ENCODE results near the gene DAND5. TPM values are rescaled to one million over a fixed set of nuclear protein-coding genes. Genes with fewer than 3 reads are reported as not detected.

Gene DAND5, protein sequence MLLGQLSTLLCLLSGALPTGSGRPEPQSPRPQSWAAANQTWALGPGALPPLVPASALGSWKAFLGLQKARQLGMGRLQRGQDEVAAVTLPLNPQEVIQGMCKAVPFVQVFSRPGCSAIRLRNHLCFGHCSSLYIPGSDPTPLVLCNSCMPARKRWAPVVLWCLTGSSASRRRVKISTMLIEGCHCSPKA
- not detected in 2 replicates for polyA plus RNA-seq (2011; rRNA removed)
- polyA minus RNA-seq (2011; rRNA and poly(A)+ RNA removed) = 0.15 TPM in 1 of 2 replicates, not detected in the other

DNA sequence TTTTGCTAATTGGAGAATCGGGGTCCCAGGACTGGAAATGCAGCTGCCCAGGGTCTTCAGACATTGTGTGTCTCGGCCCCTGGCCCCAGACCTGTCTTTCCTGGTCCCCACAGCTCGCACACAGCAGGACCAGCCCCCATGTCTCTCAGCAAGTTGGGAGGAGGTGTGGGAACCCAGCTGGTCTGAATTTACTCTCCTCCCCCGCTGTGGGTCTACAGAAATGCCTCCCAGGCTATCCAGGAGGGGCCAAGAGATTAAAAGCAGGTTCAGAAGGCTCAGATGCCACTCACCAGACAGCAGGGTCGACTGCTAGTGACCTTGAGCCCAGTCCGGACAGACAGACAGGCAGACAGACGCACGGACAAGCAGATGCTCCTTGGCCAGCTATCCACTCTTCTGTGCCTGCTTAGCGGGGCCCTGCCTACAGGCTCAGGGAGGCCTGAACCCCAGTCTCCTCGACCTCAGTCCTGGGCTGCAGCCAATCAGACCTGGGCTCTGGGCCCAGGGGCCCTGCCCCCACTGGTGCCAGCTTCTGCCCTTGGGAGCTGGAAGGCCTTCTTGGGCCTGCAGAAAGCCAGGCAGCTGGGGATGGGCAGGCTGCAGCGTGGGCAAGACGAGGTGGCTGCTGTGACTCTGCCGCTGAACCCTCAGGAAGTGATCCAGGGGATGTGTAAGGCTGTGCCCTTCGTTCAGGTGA is at the start of gene DAND5:
TSS of gene DAND5 (plus strand) at position 285 of the 697 bp plus-strand sequence. CDS start at position 370, 85 bp downstream.
- CTCF ChIA-PET = interaction anchor here (1.0 to 1.4 kb wide), 3 partner anchors 8 to 293 kb away, joined by 3 to 4 read pairs (median 3); no protein-coding TSS in a partner anchor
- H3K27me3 ChIP-seq (ENCODE audit: control insufficient read depth, insufficient read depth, low read length) = no peaks in the 10 kb centered on the region
- no peaks in the 10 kb centered on the region for H3K36me3 ChIP-seq (ENCODE audit: control insufficient read depth, insufficient read depth, low read length)
- DNase-seq (ENCODE audit: low read depth) = no peak
- POLR2A ChIA-PET = interaction anchor here (0.7 kb wide), 1 partner anchor 870 kb away, joined by 13 read pairs; no protein-coding TSS in a partner anchor
- TF ChIP-seq, protein P1, sequence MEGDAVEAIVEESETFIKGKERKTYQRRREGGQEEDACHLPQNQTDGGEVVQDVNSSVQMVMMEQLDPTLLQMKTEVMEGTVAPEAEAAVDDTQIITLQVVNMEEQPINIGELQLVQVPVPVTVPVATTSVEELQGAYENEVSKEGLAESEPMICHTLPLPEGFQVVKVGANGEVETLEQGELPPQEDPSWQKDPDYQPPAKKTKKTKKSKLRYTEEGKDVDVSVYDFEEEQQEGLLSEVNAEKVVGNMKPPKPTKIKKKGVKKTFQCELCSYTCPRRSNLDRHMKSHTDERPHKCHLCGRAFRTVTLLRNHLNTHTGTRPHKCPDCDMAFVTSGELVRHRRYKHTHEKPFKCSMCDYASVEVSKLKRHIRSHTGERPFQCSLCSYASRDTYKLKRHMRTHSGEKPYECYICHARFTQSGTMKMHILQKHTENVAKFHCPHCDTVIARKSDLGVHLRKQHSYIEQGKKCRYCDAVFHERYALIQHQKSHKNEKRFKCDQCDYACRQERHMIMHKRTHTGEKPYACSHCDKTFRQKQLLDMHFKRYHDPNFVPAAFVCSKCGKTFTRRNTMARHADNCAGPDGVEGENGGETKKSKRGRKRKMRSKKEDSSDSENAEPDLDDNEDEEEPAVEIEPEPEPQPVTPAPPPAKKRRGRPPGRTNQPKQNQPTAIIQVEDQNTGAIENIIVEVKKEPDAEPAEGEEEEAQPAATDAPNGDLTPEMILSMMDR (IDR thresholded peaks at IDR 0.05; ENCODE audit: insufficient read depth, low read depth, low read length) = no peak
- no peak within 1 kb of the TSS for H3K4me3 ChIP-seq (ENCODE audit: low read depth, low read length)

DNA sequence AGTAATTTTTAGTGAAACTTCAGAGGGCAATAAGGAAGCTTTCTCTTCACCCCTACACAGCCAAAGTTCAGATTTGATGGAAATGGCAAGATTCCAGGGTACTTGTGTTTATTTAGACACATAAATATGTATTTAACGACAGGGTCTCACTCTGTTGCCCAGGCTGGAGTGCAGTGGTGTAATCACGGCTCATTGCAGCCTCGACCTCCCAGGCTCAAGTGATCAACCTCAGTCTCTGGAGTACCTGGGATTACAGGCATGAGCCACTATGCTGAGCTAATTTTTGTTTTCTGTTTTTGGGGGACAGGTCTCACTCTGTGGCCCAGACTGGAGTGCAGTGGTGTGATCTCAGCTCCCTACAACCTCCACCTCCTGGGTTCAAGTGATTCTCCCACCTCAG is 48.3 kb upstream of the DAND5 start:
- ChIA-PET POLR2A (no interaction called here), CTCF (interaction anchor here (0.6 to 1.5 kb wide), 3 partner anchors 11 to 188 kb away, joined by 3 to 5 read pairs (median 3); no protein-coding TSS in a partner anchor)
- DNase-seq (ENCODE audit: low read depth) = no peak
- no peaks in the 10 kb centered on the region for H3K27me3 ChIP-seq (ENCODE audit: control insufficient read depth, insufficient read depth, low read length)
- peaks cover 24% of the 10 kb centered on the region for H3K36me3 ChIP-seq (ENCODE audit: control insufficient read depth, insufficient read depth, low read length)
- TF ChIP-seq, protein P1 (IDR thresholded peaks at IDR 0.05; ENCODE audit: insufficient read depth, low read depth, low read length) = no peak
- no peak overlapping the region for H3K4me3 ChIP-seq (ENCODE audit: low read depth, low read length)

DNA sequence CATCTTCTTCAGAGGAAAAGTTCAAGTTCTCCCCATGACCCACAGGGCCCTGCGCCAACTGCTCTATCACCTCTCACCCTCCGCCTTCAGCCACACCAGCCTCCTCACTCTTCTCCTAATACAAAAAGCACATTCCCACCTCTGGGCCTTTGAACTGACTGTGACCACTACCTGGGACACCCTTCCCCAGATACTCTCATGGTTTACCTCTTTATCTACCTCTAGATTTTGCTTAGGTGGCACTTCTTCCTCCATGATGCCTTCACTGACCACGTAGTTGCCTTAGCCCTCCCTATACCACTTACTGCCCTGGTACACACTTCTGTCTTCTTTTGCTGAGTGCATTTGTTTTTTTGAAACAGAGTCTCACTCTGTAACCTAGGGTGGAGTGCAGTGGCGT is 46.4 kb upstream of the DAND5 start:
- H3K27me3 ChIP-seq (ENCODE audit: control insufficient read depth, insufficient read depth, low read length) = no peaks in the 10 kb centered on the region
- no peak overlapping the region for H3K4me3 ChIP-seq (ENCODE audit: low read depth, low read length)
- peaks cover 34% of the 10 kb centered on the region for H3K36me3 ChIP-seq (ENCODE audit: control insufficient read depth, insufficient read depth, low read length)
- CTCF ChIA-PET = no interaction called here
- no peak for DNase-seq (ENCODE audit: low read depth)
- TF ChIP-seq, protein P1 (IDR thresholded peaks at IDR 0.05; ENCODE audit: insufficient read depth, low read depth, low read length) = no peak
- POLR2A ChIA-PET = no interaction called here

DNA sequence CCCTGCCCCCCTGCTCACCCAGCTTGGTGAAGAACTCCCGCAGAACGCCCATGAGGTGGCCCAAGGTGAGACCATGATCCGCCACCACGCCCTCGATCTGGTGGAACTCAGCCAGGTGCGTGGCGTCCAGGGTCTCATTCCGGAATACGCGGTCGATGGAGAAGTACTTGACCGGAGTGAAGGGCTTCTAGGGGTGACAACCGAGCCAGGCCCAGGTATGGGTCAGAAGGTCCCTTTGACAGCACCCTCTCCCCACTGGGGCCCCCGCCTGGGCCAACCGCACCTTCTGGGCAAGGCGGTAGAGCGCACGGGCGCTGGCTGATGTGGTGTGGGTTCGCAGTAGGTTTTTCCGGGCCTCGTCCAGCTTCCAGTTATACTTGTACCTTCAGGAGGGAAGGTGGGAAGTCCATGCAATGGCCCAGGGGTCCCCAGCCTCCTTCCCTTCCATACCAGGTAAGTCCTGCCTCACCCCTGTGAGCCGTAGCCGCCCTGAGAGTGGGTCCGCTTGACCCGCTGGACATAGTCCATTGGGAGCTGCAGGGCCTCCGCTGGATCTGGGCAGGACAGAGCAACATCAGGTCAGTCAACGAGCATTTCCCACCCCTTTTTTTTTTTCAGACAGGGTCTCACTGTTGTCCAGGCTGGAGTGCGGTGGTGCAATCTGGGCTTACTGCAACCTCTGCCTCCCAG is 44.6 kb upstream of the DAND5 start:
- peaks cover 45% of the 10 kb centered on the region for H3K36me3 ChIP-seq (ENCODE audit: control insufficient read depth, insufficient read depth, low read length)
- no peak for DNase-seq (ENCODE audit: low read depth)
- H3K27me3 ChIP-seq (ENCODE audit: control insufficient read depth, insufficient read depth, low read length) = no peaks in the 10 kb centered on the region
- ChIA-PET CTCF (interaction anchor here (0.9 kb wide), 1 partner anchor 41 kb away, joined by 3 read pairs; no protein-coding TSS in a partner anchor), POLR2A (interaction anchor here (0.9 kb wide), 1 partner anchor 9 kb away, joined by 3 read pairs; the partner anchor contains the start of gene FARSA)
- H3K4me3 ChIP-seq (ENCODE audit: low read depth, low read length) = no peak overlapping the region
- TF ChIP-seq, protein P1 (IDR thresholded peaks at IDR 0.05; ENCODE audit: insufficient read depth, low read depth, low read length) = no peak

Measured in BJ (cell line).